ENCODE data around the gene SELENOM. TPM values are rescaled to one million over a fixed set of nuclear protein-coding genes. Genes with fewer than 3 reads are reported as not detected.

The SELENOM gene
- total RNA-seq, 1 donor, result 97.9 TPM

DNA sequence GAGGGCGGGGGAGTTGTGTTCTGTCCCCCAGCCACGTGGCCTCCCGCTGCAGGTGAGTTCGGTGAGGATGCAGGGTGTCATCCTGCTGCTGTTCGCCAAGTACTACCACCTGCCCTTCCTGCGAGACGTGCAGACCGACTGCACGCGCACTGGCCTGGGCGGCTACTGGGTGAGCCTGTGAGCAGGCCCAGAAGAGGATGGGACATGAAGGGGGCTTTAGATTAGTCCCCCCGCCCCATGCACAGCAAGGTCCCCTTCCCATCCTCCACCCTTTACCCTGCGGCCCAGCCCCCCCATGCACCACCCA, 19.5 kb upstream of the SELENOM start:
- TF ChIP-seq, protein P1, sequence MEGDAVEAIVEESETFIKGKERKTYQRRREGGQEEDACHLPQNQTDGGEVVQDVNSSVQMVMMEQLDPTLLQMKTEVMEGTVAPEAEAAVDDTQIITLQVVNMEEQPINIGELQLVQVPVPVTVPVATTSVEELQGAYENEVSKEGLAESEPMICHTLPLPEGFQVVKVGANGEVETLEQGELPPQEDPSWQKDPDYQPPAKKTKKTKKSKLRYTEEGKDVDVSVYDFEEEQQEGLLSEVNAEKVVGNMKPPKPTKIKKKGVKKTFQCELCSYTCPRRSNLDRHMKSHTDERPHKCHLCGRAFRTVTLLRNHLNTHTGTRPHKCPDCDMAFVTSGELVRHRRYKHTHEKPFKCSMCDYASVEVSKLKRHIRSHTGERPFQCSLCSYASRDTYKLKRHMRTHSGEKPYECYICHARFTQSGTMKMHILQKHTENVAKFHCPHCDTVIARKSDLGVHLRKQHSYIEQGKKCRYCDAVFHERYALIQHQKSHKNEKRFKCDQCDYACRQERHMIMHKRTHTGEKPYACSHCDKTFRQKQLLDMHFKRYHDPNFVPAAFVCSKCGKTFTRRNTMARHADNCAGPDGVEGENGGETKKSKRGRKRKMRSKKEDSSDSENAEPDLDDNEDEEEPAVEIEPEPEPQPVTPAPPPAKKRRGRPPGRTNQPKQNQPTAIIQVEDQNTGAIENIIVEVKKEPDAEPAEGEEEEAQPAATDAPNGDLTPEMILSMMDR (IDR thresholded peaks at IDR 0.05; ENCODE audit: insufficient read depth, low read length), result no peak
- H3K4me3 ChIP-seq (ENCODE audit: low read depth, low read length), result no peak overlapping the region
- no peak for DNase-seq (ENCODE audit: low read depth)

DNA sequence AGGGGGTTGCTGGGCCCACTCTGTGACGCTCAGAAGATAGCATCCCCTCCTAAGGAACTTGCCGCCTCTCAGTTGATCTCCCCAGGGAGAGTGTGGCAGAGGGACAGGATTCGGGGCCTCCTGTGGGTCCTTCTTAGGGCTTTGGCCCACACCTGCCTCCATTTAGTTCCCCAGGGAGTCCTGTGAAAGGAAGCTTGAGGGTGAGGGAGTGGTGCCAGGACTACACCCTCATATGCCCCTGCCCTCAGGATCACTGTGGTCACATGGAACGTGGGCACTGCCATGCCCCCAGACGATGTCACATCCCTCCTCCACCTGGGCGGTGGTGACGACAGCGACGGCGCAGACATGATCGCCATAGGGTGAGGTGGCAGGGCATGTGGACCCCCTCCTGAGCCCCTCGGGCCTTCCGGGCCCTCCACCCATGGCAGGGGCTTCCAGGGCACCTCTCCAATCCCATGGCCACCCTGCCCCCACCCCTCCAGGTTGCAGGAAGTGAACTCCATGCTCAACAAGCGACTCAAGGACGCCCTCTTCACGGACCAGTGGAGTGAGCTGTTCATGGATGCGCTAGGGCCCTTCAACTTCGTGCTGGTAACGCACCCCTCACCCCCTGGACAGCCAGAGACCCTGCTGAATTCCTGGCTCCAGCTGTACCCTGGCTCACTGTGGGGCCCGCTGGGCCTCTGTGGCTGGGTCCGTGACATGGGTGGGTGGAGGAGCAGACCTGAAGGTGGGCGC, 18.9 kb upstream of the SELENOM start:
- TF ChIP-seq, protein P1 (IDR thresholded peaks at IDR 0.05; ENCODE audit: insufficient read depth, low read length), result no peak
- H3K4me3 ChIP-seq (ENCODE audit: low read depth, low read length), result no peak overlapping the region
- no peak for DNase-seq (ENCODE audit: low read depth)

DNA sequence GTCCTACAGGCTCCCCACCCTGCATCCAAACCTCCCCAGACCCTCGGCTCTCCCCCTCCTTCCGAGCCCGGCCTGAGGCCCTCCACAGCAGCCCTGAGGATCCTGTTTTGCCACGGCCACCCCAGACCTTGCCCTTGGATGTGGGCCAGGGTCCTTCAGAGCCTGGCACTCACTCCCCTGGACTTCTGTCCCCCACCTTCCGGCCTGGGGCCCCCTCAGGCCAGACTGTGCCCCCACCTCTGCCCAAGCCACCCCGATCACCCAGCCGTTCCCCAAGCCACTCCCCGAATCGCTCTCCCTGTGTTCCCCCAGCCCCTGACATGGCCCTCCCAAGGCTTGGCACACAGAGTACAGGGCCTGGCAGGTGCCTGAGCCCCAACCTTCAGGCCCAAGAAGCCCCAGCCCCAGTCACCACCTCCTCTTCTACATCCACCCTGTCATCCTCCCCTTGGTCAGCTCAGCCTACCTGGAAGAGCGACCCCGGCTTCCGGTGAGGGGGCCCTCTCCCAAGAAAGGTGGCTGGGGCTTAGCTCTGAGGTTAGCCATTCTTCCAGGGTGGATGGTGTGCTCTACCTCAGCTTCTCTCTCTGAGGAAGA, 18.3 kb upstream of the SELENOM start:
- no peak for DNase-seq (ENCODE audit: low read depth)
- TF ChIP-seq, protein P1 (IDR thresholded peaks at IDR 0.05; ENCODE audit: insufficient read depth, low read length), result no peak
- no peak overlapping the region for H3K4me3 ChIP-seq (ENCODE audit: low read depth, low read length)

DNA sequence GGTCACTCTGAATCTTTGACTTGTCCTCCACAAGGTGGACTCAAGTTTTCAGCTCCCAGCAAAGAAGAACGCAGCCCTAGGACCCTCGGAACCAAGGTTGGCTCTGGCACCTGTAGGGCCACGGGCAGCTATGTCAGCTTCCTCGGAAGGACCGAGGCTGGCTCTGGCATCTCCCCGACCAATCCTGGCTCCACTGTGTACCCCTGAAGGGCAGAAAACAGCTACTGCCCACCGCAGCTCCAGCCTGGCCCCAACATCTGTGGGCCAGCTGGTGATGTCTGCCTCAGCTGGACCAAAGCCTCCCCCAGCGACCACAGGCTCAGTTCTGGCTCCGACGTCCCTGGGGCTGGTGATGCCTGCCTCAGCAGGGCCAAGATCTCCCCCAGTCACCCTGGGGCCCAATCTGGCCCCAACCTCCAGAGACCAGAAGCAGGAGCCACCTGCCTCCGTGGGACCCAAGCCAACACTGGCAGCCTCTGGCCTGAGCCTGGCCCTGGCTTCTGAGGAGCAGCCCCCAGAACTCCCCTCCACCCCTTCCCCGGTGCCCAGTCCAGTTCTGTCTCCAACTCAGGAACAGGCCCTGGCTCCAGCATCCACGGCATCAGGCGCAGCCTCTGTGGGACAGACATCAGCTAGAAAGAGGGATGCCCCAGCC, 17.6 kb upstream of the SELENOM start:
- H3K4me3 ChIP-seq (ENCODE audit: low read depth, low read length), result no peak overlapping the region
- no peak for DNase-seq (ENCODE audit: low read depth)
- TF ChIP-seq, protein P1 (IDR thresholded peaks at IDR 0.05; ENCODE audit: insufficient read depth, low read length), result no peak

DNA sequence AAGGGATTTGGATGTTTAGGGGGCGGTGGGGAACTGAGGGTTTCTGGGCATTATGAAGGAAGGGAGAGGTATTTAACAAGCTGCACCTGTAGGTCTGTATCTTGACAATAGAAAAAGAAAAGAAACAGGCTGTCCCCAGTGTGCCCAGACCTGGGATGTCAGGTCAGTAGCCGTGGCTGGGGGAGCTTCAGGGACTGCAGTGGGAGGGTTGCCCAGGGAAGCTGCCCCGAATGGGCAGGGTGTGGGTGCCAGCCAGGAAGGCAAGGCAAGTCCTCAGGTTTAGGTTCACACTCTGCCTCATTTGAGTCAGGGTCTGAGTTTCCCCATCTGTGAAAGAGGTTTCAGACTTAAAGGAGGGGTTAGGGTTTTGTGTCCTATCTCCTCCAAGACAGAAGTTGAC, 16.9 kb upstream of the SELENOM start:
- no peak for DNase-seq (ENCODE audit: low read depth)
- TF ChIP-seq, protein P1 (IDR thresholded peaks at IDR 0.05; ENCODE audit: insufficient read depth, low read length), result no peak
- H3K4me3 ChIP-seq (ENCODE audit: low read depth, low read length), result no peak overlapping the region

DNA sequence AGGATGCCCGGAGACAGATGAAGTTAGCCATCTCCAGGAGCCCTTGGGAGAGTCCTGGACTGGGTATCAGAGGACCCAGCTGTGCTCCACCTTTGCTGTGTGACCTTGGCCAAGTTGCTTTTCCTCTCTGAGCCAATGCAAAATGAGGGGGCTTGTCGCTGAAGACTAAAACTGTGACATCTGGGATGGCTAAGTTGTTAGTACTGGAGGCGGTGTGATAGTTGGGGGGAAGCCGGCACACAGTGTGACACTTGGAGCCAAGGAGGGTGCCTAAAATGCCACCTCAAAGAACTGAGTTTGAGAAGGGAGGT, 15.9 kb upstream of the SELENOM start:
- H3K4me3 ChIP-seq (ENCODE audit: low read depth, low read length), result peak overlapping the region; percentile 52
- DNase-seq (ENCODE audit: low read depth), result no peak
- TF ChIP-seq, protein P1 (IDR thresholded peaks at IDR 0.05; ENCODE audit: insufficient read depth, low read length), result no peak

All from fibroblast of the aortic adventitia (primary cell).